Activated T-cell treated with anti-CD3 and anti-CD28 coated beads, Interleukin-2, amount 50 U/mL, for 1 hour (primary cell): ENCODE data around the gene ALOX12.

Experiments used
- DNase-seq: peaks from one replicate; pipeline ENCODE4 v3.0.0-alpha.2; 2020

Gene ALOX12

GRCh38 chr17:7003745-7004144 lies 7.9 kb downstream of the ALOX12 start:
- DNase-seq = no peak

DNA sequence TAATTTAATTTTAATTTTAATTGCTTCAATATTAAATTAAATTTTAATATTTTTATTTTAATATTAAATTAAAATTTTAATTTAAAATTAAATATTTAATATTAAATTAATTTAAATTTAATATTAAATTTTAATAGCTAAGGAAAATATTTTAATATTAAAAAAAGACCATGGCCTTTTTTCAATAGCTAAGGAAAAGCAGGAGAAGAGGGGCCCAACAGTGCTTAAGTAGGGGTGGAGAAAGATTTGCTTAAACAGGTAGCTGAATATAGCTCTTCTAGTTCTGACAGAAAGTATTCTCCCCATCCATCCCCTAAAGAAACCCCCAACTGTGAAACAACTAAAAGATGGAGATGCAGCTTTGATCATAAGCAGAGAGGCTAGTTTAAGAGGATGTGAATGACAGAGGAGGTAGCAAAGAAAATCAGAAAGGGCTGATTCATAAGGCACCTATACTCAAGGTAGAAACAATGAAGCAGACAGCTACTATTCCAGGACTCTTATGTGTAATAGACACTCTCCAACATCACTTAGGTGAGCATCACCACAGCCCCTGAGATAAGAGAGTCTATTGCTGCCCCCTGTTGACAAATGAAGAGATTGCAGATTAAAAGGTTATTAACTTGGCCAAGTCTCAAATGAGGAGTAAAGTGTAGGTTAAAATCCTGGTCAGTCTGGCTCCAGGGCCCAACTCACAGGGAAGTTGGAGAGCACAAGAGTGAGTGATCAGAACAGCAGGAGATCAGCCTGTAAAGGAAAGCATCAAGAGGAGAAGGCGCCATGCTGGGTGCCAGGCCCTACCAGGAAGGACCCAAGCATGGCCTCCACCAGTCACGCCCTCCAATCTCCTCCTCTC lies 8.8 kb downstream of the ALOX12 start:
- no peak for DNase-seq

DNA sequence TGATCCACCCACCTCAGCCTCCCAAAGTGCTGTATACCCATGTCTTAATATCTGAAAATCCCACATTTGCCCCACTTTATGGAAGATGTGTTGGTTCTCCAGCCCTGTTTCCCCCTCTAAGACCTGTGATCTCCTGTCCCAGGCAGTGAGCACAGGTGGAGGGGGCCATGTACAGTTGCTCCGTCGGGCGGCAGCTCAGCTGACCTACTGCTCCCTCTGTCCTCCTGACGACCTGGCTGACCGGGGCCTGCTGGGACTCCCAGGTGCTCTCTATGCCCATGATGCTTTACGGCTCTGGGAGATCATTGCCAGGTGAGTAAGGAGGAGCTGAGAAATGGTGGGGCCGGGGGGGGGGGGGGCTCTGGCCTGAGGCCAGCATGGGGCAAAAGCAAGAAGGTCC lies 9.9 kb downstream of the ALOX12 start:
- no peak for DNase-seq

- no peak for DNase-seq
Observed at GRCh38 chr17:7007143-7007542, 11.3 kb downstream of the ALOX12 start.

- DNase-seq = no peak
Observed at GRCh38 chr17:7010523-7010922, 14.7 kb downstream of the ALOX12 start.

DNA sequence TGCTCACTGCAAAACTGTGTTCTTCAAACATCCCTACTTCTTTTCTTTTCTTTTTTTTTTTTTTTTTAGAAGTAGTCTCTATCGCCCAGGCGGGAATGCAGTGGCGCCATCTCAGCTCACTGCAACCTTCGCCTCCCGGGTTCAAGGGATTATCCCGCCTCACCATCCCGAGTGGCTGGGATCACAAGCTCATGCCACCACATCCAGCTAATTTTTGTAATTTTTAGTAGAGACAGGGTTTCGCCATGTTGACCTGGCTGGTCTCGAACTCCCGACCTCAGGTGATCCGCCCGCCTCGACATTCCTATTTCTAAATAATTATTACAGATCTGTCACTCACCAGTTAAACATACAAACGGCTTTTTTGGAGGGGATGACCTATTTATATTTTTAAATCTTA lies 15.6 kb downstream of the ALOX12 start:
- DNase-seq = no peak

- DNase-seq = no peak
Observed at GRCh38 chr17:7011942-7012254, 16.0 kb downstream of the ALOX12 start.

GRCh38 chr17:7014261-7014994 lies 18.6 kb downstream of the ALOX12 start:
- DNase-seq = peak; percentile 97

DNA sequence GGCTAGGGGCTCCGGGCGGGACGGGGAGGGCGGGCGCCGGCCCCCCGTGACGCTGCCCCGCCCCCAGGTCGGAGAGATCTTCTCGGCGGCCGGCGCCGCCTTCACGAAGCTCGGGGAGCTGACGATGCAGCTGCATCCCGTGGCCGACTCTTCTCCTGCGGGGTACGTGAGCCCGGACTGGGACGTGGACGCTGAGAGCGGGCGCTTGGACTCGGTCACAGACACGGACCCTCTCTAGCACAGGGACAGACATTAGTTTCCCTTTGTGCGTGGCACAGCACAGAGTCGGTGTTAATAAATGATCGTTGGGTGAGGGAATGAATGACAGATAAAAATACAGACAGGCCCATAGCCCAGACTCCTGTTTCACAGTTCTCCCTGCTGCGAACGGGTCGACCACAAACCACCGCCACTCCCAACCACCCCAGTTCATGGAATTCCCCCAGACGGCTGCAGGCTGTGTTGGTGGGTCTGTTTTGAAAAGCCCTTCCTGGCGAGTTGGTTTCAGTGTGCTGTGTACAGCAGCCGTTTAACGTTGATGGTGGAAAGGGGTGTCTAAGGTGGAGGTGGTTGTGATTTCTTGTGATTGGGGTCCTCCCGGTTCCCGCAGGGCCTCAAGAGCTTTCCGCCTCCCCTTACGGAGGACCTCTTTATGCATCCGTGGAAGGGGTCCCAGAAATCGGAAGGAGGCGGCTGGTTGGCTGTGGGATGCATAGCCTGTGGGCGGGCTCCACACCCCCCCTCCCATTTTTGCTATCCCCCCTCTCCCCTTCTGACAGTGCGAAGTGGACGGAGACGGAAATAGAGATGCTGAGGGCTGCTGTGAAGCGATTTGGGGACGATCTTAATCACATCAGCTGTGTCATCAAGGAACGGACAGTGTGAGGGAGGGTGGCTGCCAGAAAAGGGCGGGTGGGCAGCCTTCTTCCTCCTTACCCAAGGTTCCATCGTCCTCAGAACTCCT lies 19.4 kb downstream of the ALOX12 start:
- peak; percentile 78 for DNase-seq

DNA sequence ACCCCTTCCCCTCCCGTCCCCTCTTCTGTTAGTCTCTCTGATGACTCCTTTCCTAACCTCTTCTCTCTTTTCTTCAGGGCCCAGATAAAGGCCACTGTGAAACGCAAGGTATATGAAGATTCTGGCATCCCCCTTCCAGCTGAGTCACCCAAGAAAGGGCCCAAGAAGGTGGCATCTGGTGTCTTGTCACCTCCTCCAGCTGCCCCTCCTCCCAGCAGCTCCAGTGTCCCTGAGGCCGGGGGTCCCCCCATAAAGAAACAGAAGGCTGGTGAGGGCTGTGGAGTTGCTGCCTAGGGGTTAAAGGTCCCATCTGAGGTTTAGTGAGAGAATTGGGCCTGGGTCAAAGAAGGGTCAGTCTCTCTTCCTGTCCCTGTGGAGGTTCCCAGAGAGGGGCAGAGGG lies 20.6 kb downstream of the ALOX12 start:
- DNase-seq = no peak

DNA sequence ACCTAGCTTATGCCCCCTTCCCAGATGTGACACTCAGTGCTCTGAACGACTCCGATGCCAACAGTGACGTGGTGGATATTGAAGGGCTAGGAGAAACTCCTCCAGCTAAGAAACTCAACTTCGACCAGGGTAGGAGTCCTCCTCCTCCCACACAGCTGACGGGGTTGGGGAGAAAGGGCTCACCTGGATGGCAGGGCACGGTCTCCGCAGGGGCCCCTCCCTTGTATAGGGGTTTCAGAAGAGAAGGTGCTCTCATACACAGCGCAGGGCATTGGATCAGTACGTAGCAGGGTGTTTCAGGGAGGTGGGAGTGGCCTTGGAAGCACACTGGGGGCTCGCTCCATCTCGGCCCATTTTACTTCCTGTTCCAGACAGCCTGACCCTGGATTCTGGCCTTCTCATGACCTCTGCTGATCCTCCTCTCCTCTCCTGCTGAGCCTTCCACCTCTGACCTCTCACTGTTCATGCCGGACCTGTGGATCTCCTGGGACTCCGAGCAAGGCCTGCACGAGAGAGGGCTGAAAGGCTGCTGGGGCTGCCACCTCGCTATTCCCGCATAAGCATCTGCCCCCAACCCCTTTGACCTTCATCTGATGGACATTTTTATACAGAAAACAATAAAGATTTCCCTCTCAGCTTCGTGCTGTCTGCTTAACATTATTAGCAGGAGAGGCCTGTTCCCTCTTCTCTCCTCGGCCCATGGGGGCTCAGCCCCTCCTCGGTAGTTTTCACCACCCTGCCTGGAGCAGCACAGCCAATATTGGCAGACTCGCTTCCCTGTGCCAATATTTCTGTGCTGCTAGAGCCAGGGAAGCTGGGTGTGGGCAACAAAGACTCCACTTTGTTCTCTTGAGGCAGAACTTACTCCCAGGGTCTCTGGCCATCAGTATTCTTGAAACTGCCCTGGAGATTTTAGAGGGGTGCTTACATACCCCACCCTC lies 21.3 kb downstream of the ALOX12 start:
- DNase-seq = no peak

GRCh38 chr17:7017827-7018200 lies 22.0 kb downstream of the ALOX12 start:
- no peak for DNase-seq

- no peak for DNase-seq
Observed at GRCh38 chr17:7018331-7018964, 22.6 kb downstream of the ALOX12 start.

GRCh38 chr17:7019367-7019766 lies 23.5 kb downstream of the ALOX12 start:
- DNase-seq = no peak

- DNase-seq = no peak
Observed at GRCh38 chr17:7019839-7020519, 24.1 kb downstream of the ALOX12 start.

DNA sequence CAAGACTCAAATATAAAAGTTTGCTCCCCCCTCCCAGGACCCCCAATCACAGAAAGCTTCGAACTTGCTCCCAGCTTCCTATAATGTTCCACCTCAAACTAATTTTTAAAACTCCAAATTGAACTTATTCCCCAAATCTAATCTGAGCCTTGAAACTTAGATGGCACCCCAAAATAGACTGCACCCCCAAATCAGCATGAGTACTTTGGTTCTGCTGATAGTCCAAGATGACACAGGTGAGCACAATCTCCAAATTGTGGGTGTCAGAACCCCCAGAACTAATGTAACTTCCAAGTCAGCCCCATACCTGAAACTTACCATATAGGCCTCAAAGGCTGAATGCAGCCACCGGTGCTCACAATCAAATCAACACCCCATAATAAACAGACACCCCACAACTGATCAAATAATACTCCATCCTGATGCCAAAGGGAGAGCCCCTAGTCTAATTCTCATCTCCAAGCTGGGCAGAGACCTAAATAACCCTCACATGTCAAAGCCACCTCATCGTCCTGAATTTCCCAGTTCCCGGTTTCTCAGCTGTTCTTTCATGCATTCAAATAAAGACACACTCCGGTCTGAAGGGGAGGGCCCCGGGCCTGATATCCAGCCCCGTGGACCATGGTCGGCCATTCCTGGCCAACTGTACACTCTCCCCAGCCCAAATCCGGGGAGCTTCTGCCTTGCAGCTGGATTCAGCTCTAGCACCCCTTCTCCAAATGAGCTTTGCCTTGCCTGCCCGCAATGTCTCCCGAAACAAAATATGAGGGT lies 25.2 kb downstream of the ALOX12 start:
- DNase-seq = no peak

GRCh38 chr17:7021993-7022778 lies 26.3 kb downstream of the ALOX12 start:
- DNase-seq = peak; percentile 85

GRCh38 chr17:7022781-7023571 lies 27.1 kb downstream of the ALOX12 start, which contains the start of gene BCL6B:
Gene BCL6B, plus strand, starts transcription at chr17:7023050. Its CDS starts 622 bp downstream, at chr17:7023672.
- no peak for DNase-seq
